HG02870 (cell line): ENCODE data around the gene PTPRG.

Experiments
- ATAC-seq: cut with Tn5 transposase; IDR thresholded peaks from one replicate; pipeline ENCODE4 v1.9.1; 2021; ENCODE audit warnings: mild to moderate bottlenecking, moderate library complexity; ENCODE audit not compliant: unreplicated experiment

PTPRG gene

GRCh38 chr3:62237286-62237948 lies 676.0 kb downstream of the PTPRG start:
- ATAC-seq: no peak

- no peak for ATAC-seq
Observed at GRCh38 chr3:62238003-62238402, 676.6 kb downstream of the PTPRG start.

- no peak for ATAC-seq
Observed at GRCh38 chr3:62238431-62238830, 677.1 kb downstream of the PTPRG start.

GRCh38 chr3:62241279-62241678 lies 679.9 kb downstream of the PTPRG start:
- ATAC-seq: no peak

- no peak for ATAC-seq
Observed at GRCh38 chr3:62242831-62243509, 681.6 kb downstream of the PTPRG start.

GRCh38 chr3:62246094-62246493 lies 684.7 kb downstream of the PTPRG start:
- no peak for ATAC-seq

GRCh38 chr3:62246985-62247384 lies 685.6 kb downstream of the PTPRG start:
- ATAC-seq: no peak

- no peak for ATAC-seq
Observed at GRCh38 chr3:62248734-62249483, 687.5 kb downstream of the PTPRG start.

GRCh38 chr3:62249484-62249776 lies 688.1 kb downstream of the PTPRG start:
- no peak for ATAC-seq

GRCh38 chr3:62249855-62250543 lies 688.6 kb downstream of the PTPRG start:
- ATAC-seq: no peak

- no peak for ATAC-seq
Observed at GRCh38 chr3:62252438-62253157, 691.2 kb downstream of the PTPRG start.

GRCh38 chr3:62253971-62254370 lies 692.6 kb downstream of the PTPRG start:
- ATAC-seq: no peak

- no peak for ATAC-seq
Observed at GRCh38 chr3:62255758-62256157, 694.4 kb downstream of the PTPRG start.

- no peak for ATAC-seq
Observed at GRCh38 chr3:62259924-62260323, 698.6 kb downstream of the PTPRG start.

- ATAC-seq: no peak
Observed at GRCh38 chr3:62260655-62261054, 699.3 kb downstream of the PTPRG start.

- ATAC-seq: peak; percentile 44
Observed at GRCh38 chr3:62261121-62261520, 699.8 kb downstream of the PTPRG start.

- no peak for ATAC-seq
Observed at GRCh38 chr3:62261736-62262135, 700.4 kb downstream of the PTPRG start.

- no peak for ATAC-seq
Observed at GRCh38 chr3:62265528-62265927, 704.2 kb downstream of the PTPRG start.

- no peak for ATAC-seq
Observed at GRCh38 chr3:62266668-62267283, 705.4 kb downstream of the PTPRG start.

- ATAC-seq: no peak
Observed at GRCh38 chr3:62276658-62277180, 715.3 kb downstream of the PTPRG start.
